Muscle of leg (tissue), 11 donors: Measurements from ENCODE around the gene PLCB1. TPM values are rescaled to one million over a fixed set of nuclear protein-coding genes. Genes with fewer than 3 reads are reported as not detected.

ENCODE experiments used
- DNase-seq: peaks from one replicate; pipeline ENCODE4 v3.0.0; 2013
- H3K27ac ChIP-seq: one replicate; pipeline ENCODE4 v1.5.1; 2013; ENCODE audit warnings: mild to moderate bottlenecking, low read length, control low read depth
- H3K27me3 ChIP-seq: one replicate; pipeline ENCODE4 v1.6.1; 2013; ENCODE audit warnings: low read length; ENCODE audit not compliant: control insufficient read depth, insufficient read depth
- H3K36me3 ChIP-seq: one replicate; pipeline ENCODE4 v1.6.1; 2013; ENCODE audit warnings: low read length; ENCODE audit not compliant: control insufficient read depth, insufficient read depth
- H3K4me1 ChIP-seq: one replicate; pipeline ENCODE4 v1.6.1; 2013; ENCODE audit warnings: low read length; ENCODE audit not compliant: control insufficient read depth, insufficient read depth
- H3K4me3 ChIP-seq: one replicate; pipeline ENCODE4 v1.5.1; 2013; ENCODE audit warnings: low read length, control low read depth
- H3K9me3 ChIP-seq: replicated peaks from 2 replicates; pipeline ENCODE4 v1.6.1; 2013; ENCODE audit warnings: low read depth, low read length; ENCODE audit not compliant: control insufficient read depth
- WGBS: methylation state at CpG from one replicate; pipeline ENCODE4 v1.1.5; 2013; ENCODE audit warnings: missing lambda C conversion rate; ENCODE audit not compliant: insufficient coverage; 5-methylcytosine and 5-hydroxymethylcytosine counted together
- polyA plus RNA-seq, 8 donors: library from polyadenylated mRNA; unstranded; fragments of 120-200 nt; gene quantifications; one replicate each; pipeline versions ENCODE4 v1.2.1 to v1.2.3, GENCODE V29; 2013; ENCODE audit warnings: inconsistent platforms in 1 of 8, low replicate concordance in 1 of 8; ENCODE audit not compliant: insufficient read length in 8 of 8, insufficient read depth in 1 of 8
- total RNA-seq: library from RNA; stranded (reverse); fragments of 120-200 nt; gene quantifications from one replicate; pipeline ENCODE4 v1.2.4, GENCODE V29; 2013

PLCB1 gene
- total and polyA plus RNA-seq, 9 donors: 6.8 to 14.3 (median 9.0) TPM

DNA sequence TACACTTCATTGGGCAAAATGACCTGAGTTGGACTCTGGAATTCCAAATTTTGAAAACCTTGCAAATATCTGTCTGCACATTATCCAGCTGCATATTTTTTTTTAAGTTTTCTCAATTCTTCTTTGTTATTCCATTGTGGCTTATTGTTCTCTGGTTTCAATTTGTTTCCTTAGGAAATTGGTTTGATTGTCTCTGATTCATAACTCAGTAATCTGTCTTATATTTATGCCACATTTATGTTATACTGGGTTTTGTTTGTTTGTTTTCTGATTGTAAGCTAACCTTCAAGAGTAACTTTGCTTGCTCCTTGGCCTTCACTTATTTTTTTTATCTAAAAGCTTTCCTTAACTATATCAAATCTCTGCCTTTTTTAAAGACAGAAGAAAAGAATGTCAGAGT is 743.5 kb downstream of the PLCB1 start:
- DNase-seq: no peak
- Histone ChIP-seq H3K9me3 (no peaks in the 10 kb centered on the region), H3K27me3 (no peaks in the 10 kb centered on the region), H3K27ac (no peak overlapping the region), H3K36me3 (no peaks in the 10 kb centered on the region), H3K4me1 (no peaks in the 10 kb centered on the region), H3K4me3 (no peak overlapping the region)

DNA sequence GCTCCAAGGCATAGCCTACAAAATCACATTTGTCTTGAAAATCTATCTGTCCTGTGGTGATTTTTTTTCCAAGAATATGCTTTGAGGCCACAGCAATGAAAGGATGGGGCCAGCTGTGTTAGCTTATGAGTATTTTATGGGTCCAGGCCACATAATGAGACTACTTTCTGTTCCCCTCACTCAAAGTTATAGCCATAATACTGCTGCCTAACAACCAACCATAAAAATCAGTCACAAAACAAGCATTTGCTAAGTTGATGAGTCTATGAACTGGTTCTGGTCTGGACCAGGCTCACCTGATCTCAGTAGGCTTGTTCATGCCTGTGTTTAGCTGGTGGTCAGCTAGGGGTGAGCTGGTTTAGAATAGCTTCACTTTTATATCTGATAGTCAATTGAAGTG is 744.3 kb downstream of the PLCB1 start:
- Histone ChIP-seq H3K9me3 (no peaks in the 10 kb centered on the region), H3K27ac (no peak overlapping the region), H3K27me3 (no peaks in the 10 kb centered on the region), H3K36me3 (no peaks in the 10 kb centered on the region), H3K4me1 (no peaks in the 10 kb centered on the region), H3K4me3 (no peak overlapping the region)
- no peak for DNase-seq

DNA sequence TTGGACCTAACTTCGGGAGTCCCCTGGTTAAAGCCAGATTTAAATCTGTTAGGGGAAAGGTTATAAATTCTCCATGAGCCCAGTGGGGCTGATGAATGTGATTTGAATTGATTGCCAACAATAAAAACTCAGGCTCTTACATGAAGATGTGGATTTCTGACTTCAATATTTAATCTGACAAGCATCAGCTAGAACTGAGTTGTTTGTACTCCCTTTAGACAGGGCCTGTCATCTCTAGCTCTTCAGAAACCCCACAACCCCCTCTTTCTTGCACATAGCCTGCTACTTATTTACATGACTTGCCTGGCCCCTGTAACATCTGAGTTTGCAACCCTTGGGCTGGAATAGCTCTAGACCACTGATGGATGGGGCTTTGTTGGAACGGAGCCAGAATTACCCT is 745.2 kb downstream of the PLCB1 start:
- Histone ChIP-seq H3K4me3 (no peak overlapping the region), H3K4me1 (no peaks in the 10 kb centered on the region), H3K36me3 (no peaks in the 10 kb centered on the region), H3K27me3 (no peaks in the 10 kb centered on the region), H3K27ac (no peak overlapping the region), H3K9me3 (no peaks in the 10 kb centered on the region)
- no peak for DNase-seq
- no CpG with 5 or more reads among the region's 2 CpGs for WGBS

DNA sequence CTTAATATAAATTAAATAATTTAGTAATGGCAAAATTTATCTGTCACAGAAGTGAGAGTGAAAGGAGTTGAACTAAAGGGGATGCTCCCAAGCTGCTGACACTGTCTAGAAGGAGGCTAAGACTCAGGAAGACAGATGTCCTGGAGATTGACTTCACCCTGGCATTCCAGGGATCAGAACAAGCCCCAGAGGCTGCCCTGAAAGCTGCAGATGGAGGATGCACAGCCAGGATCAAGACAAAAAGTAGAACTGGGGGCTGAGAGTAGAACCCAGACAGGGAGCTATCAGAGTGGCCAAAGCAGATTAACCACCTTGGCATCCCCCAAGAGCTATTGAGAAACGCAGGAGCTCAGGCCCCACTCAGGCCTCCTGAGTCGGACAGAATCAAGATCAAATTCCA is 747.6 kb downstream of the PLCB1 start:
- Histone ChIP-seq H3K9me3 (no peaks in the 10 kb centered on the region), H3K4me1 (no peaks in the 10 kb centered on the region), H3K27ac (no peak overlapping the region), H3K36me3 (no peaks in the 10 kb centered on the region), H3K4me3 (no peak overlapping the region), H3K27me3 (no peaks in the 10 kb centered on the region)
- no peak for DNase-seq
- WGBS: 25% methylated on average over 1 of the region's 2 CpGs

DNA sequence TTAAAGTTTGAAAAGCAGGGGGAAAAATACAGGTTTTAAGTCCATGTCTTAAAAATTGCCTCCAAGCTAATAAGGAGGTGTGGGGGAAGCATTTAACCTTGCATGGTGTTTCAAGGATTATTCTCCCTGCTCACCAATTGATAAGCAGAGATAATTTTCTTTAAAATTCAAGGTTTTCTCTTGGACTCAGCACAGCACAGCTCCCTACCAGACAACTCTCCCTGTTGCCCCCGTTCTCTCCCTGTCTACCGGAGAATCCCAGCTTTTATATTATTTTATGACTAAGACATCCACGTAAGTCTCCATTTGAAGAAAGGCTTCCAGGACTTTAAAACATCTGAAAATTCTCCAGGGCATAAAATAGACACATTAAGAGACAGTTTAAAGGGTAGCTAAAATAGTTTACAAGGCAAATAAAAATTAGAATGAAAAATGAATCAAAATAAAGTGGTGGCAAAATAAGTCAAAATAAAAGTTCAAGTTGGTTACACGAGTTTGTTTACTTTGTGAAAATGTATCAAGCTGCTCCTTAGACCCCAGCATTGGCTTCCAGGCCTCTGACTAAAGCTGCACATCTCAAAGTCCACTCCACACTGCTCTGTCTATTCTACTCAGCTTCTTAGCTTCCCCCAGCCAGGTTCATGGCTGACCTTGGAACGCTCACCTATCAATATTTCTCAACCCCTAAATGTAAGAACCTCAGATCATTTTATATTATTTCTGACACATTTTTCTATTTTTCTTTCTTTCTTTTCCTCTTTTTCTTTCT is 748.2 kb downstream of the PLCB1 start:
- Histone ChIP-seq H3K9me3 (no peaks in the 10 kb centered on the region), H3K36me3 (no peaks in the 10 kb centered on the region), H3K4me3 (no peak overlapping the region), H3K27ac (no peak overlapping the region), H3K4me1 (no peaks in the 10 kb centered on the region), H3K27me3 (no peaks in the 10 kb centered on the region)
- WGBS: 100% methylated on average over 1 of the region's 5 CpGs
- DNase-seq: no peak

DNA sequence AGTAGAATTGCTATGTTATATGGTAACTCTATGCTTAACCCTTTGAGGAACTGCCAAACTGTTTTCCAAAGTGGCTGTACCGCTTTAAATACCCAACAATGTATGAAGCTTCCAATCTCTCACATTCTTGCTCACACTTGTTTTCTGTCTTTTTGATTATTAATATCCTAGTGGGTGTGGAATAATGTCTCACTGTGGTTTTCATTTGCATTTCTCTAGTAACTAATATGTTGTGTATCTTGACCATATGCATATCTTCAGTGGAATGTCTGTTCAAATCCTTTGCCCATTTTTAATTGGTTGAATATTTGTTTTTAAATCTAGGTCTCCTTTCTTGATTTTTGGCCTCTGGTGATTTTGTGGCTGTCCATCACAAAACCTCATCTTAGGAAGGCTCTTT is 759.0 kb downstream of the PLCB1 start:
- Histone ChIP-seq H3K9me3 (peaks cover 14% of the 10 kb centered on the region), H3K4me3 (no peak overlapping the region), H3K27me3 (no peaks in the 10 kb centered on the region), H3K27ac (no peak overlapping the region), H3K4me1 (no peaks in the 10 kb centered on the region), H3K36me3 (no peaks in the 10 kb centered on the region)
- no CpG with 5 or more reads among the region's 1 CpG for WGBS
- DNase-seq: no peak

DNA sequence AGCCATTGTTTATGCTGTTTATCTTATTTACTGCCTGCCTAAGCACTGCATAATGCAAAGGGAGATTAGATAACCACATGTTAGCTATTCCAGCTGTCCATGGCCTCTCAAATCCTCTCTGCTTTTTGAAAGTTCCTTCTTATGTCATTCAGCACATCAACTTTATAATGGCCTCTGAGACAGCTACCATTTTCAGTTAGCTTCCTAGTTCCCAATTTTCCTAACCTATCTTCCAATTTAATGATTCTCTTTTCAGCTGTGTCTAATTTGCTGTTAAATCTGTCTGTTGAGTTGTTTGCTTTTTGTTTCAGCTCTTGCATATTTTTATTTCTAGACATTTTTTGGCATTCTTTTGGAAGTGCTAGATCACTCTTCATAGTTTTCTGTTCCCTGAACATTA is 763.4 kb downstream of the PLCB1 start:
- Histone ChIP-seq H3K27me3 (no peaks in the 10 kb centered on the region), H3K4me3 (no peak overlapping the region), H3K4me1 (no peaks in the 10 kb centered on the region), H3K9me3 (peaks cover 17% of the 10 kb centered on the region), H3K27ac (no peak overlapping the region), H3K36me3 (no peaks in the 10 kb centered on the region)
- no peak for DNase-seq

DNA sequence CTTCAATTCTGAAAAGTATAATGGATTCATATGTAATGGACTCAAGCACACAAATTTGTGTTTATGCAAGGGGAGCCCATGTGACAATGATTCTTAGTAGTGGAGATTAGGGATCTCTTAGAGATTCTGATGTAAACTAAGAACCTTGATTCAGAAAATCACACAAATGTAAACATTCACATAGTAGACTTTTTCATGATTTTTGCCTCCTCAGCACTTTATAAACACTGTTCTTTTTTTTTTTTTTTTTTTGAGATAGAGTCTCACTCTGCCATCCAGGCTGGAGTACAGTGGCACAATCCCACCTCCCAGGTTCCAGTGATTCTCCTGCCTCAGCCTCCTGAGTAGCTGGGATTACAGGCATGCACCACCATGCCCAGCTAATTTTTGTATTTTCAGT is 766.8 kb downstream of the PLCB1 start:
- Histone ChIP-seq H3K9me3 (peaks cover 15% of the 10 kb centered on the region), H3K27ac (no peak overlapping the region), H3K4me1 (peaks cover 5% of the 10 kb centered on the region), H3K4me3 (no peak overlapping the region), H3K27me3 (no peaks in the 10 kb centered on the region), H3K36me3 (no peaks in the 10 kb centered on the region)
- DNase-seq: no peak

DNA sequence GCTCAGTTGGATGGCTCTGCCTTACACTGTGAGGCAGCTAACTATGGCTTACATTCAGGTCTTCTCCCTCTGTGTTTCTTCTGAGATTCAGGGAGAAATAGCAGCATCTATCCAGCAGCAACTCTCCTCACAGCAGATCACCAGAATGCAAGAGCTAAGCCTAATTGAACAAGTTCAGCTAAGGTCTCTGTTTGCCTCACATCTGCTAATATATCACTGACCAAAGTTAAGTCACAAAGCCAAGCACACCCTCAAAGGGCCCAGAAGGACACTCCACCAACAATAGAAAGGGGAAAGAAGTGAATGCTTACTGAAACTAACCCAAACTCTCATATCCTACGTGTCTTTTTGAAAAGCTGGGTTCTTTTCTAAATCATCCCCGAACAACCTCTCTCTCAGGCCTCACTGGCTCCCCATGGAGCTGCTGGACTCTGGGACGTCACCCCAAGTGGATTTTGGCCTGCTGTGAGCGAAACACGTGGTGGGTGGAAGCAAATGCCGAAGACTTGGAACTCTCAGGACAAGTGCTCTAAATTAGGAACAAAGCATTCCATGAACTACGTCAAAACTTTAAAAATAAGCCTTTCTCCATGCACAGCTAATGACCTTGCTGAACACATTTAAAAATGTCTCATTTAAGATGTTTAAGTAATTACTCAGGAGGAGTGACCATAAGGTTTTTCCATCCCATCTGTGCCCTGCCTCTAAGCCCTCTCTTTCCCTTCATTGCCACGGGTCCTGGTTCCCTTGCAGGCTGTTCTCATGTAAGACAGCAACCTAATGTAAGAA is 769.4 kb downstream of the PLCB1 start:
- Histone ChIP-seq H3K27ac (peak overlapping the region; percentile 24), H3K9me3 (peaks cover 3% of the 10 kb centered on the region), H3K4me3 (no peak overlapping the region), H3K27me3 (no peaks in the 10 kb centered on the region), H3K36me3 (no peaks in the 10 kb centered on the region), H3K4me1 (peaks cover 5% of the 10 kb centered on the region)
- peak; percentile 72 for DNase-seq
- WGBS: 59% methylated on average over 2 of the region's 8 CpGs

DNA sequence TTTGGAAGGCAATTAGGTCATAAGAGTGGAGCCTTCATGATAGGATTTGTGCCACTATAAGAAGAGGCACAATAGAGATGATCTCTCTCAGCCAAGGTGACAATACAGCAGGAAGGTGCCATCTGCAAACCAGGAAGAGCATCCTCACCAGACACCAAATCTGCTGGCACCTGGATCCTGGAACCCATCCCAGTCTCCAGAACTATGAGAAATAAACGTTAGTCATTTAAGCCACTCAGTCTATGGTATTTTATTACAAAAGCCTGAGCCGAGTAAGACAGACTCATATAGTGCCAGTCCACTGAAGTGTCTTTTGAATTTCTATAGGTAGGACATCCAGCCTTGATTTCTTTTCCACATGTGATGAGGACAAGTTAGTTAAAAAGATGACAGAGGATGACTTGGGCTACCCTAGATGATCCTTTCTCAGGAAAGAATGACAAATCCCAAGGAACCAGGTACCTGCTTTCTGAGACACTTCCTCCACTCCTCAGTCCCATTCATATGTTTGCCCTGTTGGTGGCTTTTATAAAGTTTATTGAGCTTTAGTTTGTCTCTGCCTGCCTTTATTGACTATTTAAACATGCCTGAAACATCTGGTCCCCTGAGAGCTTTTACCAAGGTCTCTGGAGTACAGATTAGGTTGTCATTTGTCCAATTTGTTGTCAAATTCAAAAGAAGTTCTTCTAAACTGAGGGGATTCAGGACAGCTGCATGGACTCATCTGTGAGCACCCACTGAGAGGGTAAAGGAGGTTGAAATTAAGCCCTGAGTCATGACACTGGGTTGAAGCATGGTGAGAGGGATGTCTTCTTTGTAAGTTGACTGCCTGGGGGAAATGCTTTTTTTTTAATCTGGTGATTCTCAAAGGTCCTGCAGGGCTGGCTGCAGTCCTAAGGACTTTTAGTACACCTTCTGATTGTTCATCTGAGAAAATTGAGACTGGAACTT is 771.9 kb downstream of the PLCB1 start:
- Histone ChIP-seq H3K27ac (no peak overlapping the region), H3K4me3 (no peak overlapping the region), H3K9me3 (no peaks in the 10 kb centered on the region), H3K36me3 (no peaks in the 10 kb centered on the region), H3K4me1 (peaks cover 5% of the 10 kb centered on the region), H3K27me3 (no peaks in the 10 kb centered on the region)
- DNase-seq: no peak
- no CpG with 5 or more reads among the region's 2 CpGs for WGBS
